ENCODE results near the gene RARS2. TPM values are rescaled to one million over a fixed set of nuclear protein-coding genes. Genes with fewer than 3 reads are reported as not detected.

The RARS2 gene
- total RNA-seq, 1 donor = 21.6 TPM

- Histone ChIP-seq H3K4me1 (ENCODE audit: insufficient read depth, low read length) (no peaks in the 10 kb centered on the region), H3K9me3 (ENCODE audit: low read depth, low read length) (no peaks in the 10 kb centered on the region), H3K4me3 (ENCODE audit: low read length) (no peak overlapping the region), H3K27me3 (ENCODE audit: insufficient read depth, low read length) (no peaks in the 10 kb centered on the region)
Observed at GRCh38 chr6:87543696-87544473, 45.9 kb downstream of the RARS2 start.

GRCh38 chr6:87541744-87542143 lies 48.0 kb downstream of the RARS2 start:
- peaks cover 5% of the 10 kb centered on the region for H3K4me1 ChIP-seq (ENCODE audit: insufficient read depth, low read length)
- H3K4me3 ChIP-seq (ENCODE audit: low read length) = no peak overlapping the region
- H3K27me3 ChIP-seq (ENCODE audit: insufficient read depth, low read length) = no peaks in the 10 kb centered on the region
- no peaks in the 10 kb centered on the region for H3K9me3 ChIP-seq (ENCODE audit: low read depth, low read length)

- Histone ChIP-seq H3K9me3 (ENCODE audit: low read depth, low read length) (no peaks in the 10 kb centered on the region), H3K4me3 (ENCODE audit: low read length) (no peak overlapping the region), H3K27me3 (ENCODE audit: insufficient read depth, low read length) (no peaks in the 10 kb centered on the region), H3K4me1 (ENCODE audit: insufficient read depth, low read length) (peaks cover 5% of the 10 kb centered on the region)
Observed at GRCh38 chr6:87541041-87541440, 48.7 kb downstream of the RARS2 start.

DNA sequence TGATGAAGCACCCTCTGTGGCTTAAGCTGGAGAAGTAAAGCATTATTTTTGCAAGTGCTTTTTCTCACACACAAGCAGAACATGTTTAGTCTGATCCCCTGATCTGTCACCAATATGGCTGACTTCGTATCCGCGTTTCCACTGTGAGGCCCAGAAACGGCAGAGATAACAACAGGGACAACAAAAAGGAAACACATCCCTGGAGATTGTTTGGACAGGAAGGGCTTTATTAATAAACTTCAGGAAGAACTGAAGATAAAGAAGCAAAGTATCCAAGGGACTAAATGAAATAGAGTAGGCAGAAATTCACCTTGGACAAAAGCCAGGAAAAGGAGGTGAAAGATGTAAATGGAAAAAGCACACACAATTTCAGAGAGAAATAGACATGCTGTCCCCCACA lies 49.2 kb downstream of the RARS2 start:
- no peaks in the 10 kb centered on the region for H3K27me3 ChIP-seq (ENCODE audit: insufficient read depth, low read length)
- H3K4me3 ChIP-seq (ENCODE audit: low read length) = no peak overlapping the region
- H3K9me3 ChIP-seq (ENCODE audit: low read depth, low read length) = no peaks in the 10 kb centered on the region
- peaks cover 5% of the 10 kb centered on the region for H3K4me1 ChIP-seq (ENCODE audit: insufficient read depth, low read length)

DNA sequence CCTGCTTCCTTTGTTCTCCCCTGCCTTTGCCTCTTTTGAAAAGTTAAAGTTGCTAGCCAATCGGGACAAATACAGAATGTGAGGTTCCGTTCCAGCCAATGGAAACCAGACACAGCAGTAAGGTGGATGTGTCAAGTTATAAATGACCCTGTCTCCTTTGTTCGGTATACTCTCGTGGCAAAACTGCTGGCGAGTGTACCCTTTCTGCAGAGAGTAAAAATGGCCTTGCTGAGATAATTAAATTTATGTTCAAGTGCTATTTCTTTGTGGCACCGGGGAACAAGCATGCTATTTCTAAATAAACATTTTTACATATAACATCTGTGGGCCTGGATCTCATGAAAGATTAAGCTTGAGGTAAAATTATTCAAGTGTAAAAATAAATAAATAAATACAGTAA lies 50.2 kb downstream of the RARS2 start:
- peaks cover 5% of the 10 kb centered on the region for H3K4me1 ChIP-seq (ENCODE audit: insufficient read depth, low read length)
- no peaks in the 10 kb centered on the region for H3K27me3 ChIP-seq (ENCODE audit: insufficient read depth, low read length)
- no peaks in the 10 kb centered on the region for H3K9me3 ChIP-seq (ENCODE audit: low read depth, low read length)
- no peak overlapping the region for H3K4me3 ChIP-seq (ENCODE audit: low read length)

- Histone ChIP-seq H3K4me1 (ENCODE audit: insufficient read depth, low read length) (peaks cover 5% of the 10 kb centered on the region), H3K27me3 (ENCODE audit: insufficient read depth, low read length) (no peaks in the 10 kb centered on the region), H3K4me3 (ENCODE audit: low read length) (no peak overlapping the region), H3K9me3 (ENCODE audit: low read depth, low read length) (no peaks in the 10 kb centered on the region)
Observed at GRCh38 chr6:87538510-87539260, 51.1 kb downstream of the RARS2 start.

DNA sequence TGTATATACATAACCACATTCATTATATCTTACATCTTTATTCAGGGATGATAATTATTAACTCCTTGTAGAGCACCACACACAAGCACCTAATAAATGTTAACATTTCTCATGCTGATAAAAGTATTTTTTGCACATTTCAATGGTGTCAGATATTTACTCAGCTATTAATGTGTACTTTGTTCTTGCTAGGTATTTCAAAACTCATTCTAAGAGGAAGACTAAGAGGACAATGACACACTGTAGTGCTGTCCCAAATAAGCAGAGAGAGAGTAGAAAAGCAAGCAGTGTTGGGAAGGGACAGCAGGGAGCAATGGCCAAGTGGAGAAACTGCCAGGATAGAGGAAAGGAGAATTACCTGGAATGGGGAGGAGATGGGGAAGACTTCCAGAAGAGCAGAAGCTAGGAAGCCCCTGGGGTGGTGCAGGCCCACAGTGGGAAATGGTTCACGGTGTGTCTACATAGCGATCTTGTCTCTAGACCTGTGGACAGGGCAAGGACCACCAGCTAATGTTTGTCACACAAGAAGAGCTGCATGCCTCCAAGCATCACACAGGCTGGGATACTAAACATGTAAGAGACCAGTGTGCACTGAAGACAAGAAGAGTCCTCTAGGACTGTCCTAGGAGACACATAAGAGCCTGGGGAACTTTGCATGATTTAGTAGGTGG lies 55.3 kb downstream of the RARS2 start:
- H3K4me1 ChIP-seq (ENCODE audit: insufficient read depth, low read length) = peaks cover 5% of the 10 kb centered on the region
- H3K9me3 ChIP-seq (ENCODE audit: low read depth, low read length) = no peaks in the 10 kb centered on the region
- no peaks in the 10 kb centered on the region for H3K27me3 ChIP-seq (ENCODE audit: insufficient read depth, low read length)
- H3K4me3 ChIP-seq (ENCODE audit: low read length) = no peak overlapping the region

GRCh38 chr6:87529221-87529620 lies 60.6 kb downstream of the RARS2 start:
- Histone ChIP-seq H3K27me3 (ENCODE audit: insufficient read depth, low read length) (no peaks in the 10 kb centered on the region), H3K4me3 (ENCODE audit: low read length) (no peak overlapping the region), H3K4me1 (ENCODE audit: insufficient read depth, low read length) (no peaks in the 10 kb centered on the region), H3K9me3 (ENCODE audit: low read depth, low read length) (no peaks in the 10 kb centered on the region)

GRCh38 chr6:87522686-87523085 lies 67.1 kb downstream of the RARS2 start:
- no peaks in the 10 kb centered on the region for H3K9me3 ChIP-seq (ENCODE audit: low read depth, low read length)
- H3K27me3 ChIP-seq (ENCODE audit: insufficient read depth, low read length) = no peaks in the 10 kb centered on the region
- no peak overlapping the region for H3K4me3 ChIP-seq (ENCODE audit: low read length)
- no peaks in the 10 kb centered on the region for H3K4me1 ChIP-seq (ENCODE audit: insufficient read depth, low read length)

GRCh38 chr6:87518453-87518852 lies 71.3 kb downstream of the RARS2 start:
- no peaks in the 10 kb centered on the region for H3K27me3 ChIP-seq (ENCODE audit: insufficient read depth, low read length)
- H3K9me3 ChIP-seq (ENCODE audit: low read depth, low read length) = no peaks in the 10 kb centered on the region
- no peaks in the 10 kb centered on the region for H3K4me1 ChIP-seq (ENCODE audit: insufficient read depth, low read length)
- H3K4me3 ChIP-seq (ENCODE audit: low read length) = no peak overlapping the region

DNA sequence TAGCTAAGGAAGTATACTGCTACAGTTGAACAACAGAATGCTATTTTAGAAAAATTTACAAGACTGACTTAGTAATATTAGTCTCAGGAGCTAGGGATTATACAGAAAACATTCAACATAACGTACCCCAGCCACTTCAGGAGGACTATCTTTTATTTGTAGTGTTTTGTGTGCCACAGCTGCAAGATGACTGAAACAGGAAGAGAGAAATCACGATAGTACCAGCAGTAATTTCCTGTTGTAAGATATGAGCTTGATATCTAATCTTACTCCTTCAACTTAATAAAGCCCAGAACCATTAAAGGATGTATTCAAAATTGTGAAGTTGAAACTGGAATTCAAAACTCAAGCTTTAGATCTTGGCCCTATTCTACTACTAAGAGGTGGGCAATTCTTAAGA lies 75.0 kb downstream of the RARS2 start:
- Histone ChIP-seq H3K4me3 (ENCODE audit: low read length) (no peak overlapping the region), H3K4me1 (ENCODE audit: insufficient read depth, low read length) (no peaks in the 10 kb centered on the region), H3K27me3 (ENCODE audit: insufficient read depth, low read length) (no peaks in the 10 kb centered on the region), H3K9me3 (ENCODE audit: low read depth, low read length) (no peaks in the 10 kb centered on the region)

- H3K9me3 ChIP-seq (ENCODE audit: low read depth, low read length) = no peaks in the 10 kb centered on the region
- no peaks in the 10 kb centered on the region for H3K4me1 ChIP-seq (ENCODE audit: insufficient read depth, low read length)
- H3K27me3 ChIP-seq (ENCODE audit: insufficient read depth, low read length) = no peaks in the 10 kb centered on the region
- no peak overlapping the region for H3K4me3 ChIP-seq (ENCODE audit: low read length)
Observed at GRCh38 chr6:87504441-87504840, 85.3 kb downstream of the RARS2 start.

GRCh38 chr6:87501809-87502572 lies 87.8 kb downstream of the RARS2 start:
- Histone ChIP-seq H3K9me3 (ENCODE audit: low read depth, low read length) (no peaks in the 10 kb centered on the region), H3K27me3 (ENCODE audit: insufficient read depth, low read length) (no peaks in the 10 kb centered on the region), H3K4me1 (ENCODE audit: insufficient read depth, low read length) (no peaks in the 10 kb centered on the region), H3K4me3 (ENCODE audit: low read length) (no peak overlapping the region)

DNA sequence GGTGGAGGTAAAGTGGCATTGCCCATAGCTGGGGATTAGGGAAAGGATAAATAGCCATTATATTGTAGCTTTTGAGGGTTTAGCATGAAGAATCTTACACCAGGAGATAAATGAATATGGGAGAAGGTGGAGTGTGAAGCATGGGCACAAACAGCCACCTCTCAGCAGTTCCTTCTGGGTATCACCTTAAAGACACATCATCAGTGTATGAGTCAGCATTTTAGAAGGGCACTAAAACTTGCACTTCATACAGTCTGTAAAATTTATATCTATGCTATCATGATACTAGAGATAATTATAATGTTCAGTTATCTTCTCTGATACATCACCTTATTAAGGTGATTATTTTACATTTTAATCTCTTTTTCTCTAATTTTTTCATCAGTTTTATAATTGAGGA lies 91.7 kb downstream of the RARS2 start:
- H3K4me1 ChIP-seq (ENCODE audit: insufficient read depth, low read length) = peaks cover 8% of the 10 kb centered on the region
- H3K9me3 ChIP-seq (ENCODE audit: low read depth, low read length) = no peaks in the 10 kb centered on the region
- H3K27me3 ChIP-seq (ENCODE audit: insufficient read depth, low read length) = no peaks in the 10 kb centered on the region
- H3K4me3 ChIP-seq (ENCODE audit: low read length) = no peak overlapping the region
